GM23338 (cell line): ENCODE measurements around the gene CTNNA3. TPM values are rescaled to one million over a fixed set of nuclear protein-coding genes. Genes with fewer than 3 reads are reported as not detected.

Experiments
- ATAC-seq: fragments of 200-7000 bp; cut with Tn5 transposase; 3 replicates; pipeline ENCODE4 v1.9.1; 2020
- DNase-seq: peaks from one replicate; pipeline ENCODE4 v3.0.0-alpha.2; 2015; ENCODE audit warnings: low spot score
- H2AFZ ChIP-seq: fragments of 200-600 bp; sonication (generic); 2 replicates; pipeline ENCODE4 v1.8.0; 2016; ENCODE audit warnings: antibody characterized with exemption, mild to moderate bottlenecking, moderate library complexity
- H3F3A ChIP-seq: fragments of 200-600 bp; sonication (generic); replicated peaks from 2 replicates; pipeline ENCODE4 v1.8.0; 2017; ENCODE audit warnings: antibody characterized with exemption, mixed run types, low read depth
- H3K27ac ChIP-seq: fragments of 200-600 bp; sonication (generic); 2 replicates; pipeline ENCODE4 v1.6.1; 2016; ENCODE audit warnings: low read depth
- H3K27me3 ChIP-seq: fragments of 200-600 bp; sonication (generic); 2 replicates; pipeline ENCODE4 v1.8.0; 2016; ENCODE audit warnings: mild to moderate bottlenecking, mixed run types, moderate library complexity; ENCODE audit not compliant: insufficient read depth
- H3K36me3 ChIP-seq: fragments of 200-600 bp; sonication (generic); 2 replicates; pipeline ENCODE4 v1.8.0; 2016; ENCODE audit warnings: mild to moderate bottlenecking; ENCODE audit not compliant: insufficient read depth
- H3K4me1 ChIP-seq: fragments of 200-600 bp; sonication (generic); 2 replicates; pipeline ENCODE4 v1.8.0; 2016; ENCODE audit warnings: mild to moderate bottlenecking, moderate library complexity; ENCODE audit not compliant: insufficient read depth
- H3K4me2 ChIP-seq: fragments of 200-600 bp; sonication (generic); 2 replicates; pipeline ENCODE4 v1.7.1; 2017; ENCODE audit warnings: mixed run types
- H3K4me3 ChIP-seq: fragments of 200-600 bp; sonication (generic); 2 replicates; pipeline ENCODE4 v1.6.1; 2016; ENCODE audit warnings: mixed run types
- H3K79me2 ChIP-seq: fragments of 200-600 bp; sonication (generic); replicated peaks from 2 replicates; pipeline ENCODE4 v1.8.0; 2017; ENCODE audit warnings: mild to moderate bottlenecking; ENCODE audit not compliant: insufficient read depth
- H3K9me2 ChIP-seq: fragments of 200-600 bp; sonication (generic); 2 replicates; pipeline ENCODE4 v1.8.0; 2017; ENCODE audit not compliant: insufficient read depth
- H4K20me1 ChIP-seq: fragments of 200-600 bp; sonication (generic); replicated peaks from 2 replicates; pipeline ENCODE4 v1.8.0; 2017; ENCODE audit warnings: mild to moderate bottlenecking; ENCODE audit not compliant: insufficient read depth
- H3K27ac Mint-ChIP-seq: 2 replicates; pipeline ENCODE4 v1.8.0; 2020; ENCODE audit warnings: inconsistent platforms, mild to moderate bottlenecking, moderate library complexity, mixed read lengths
- H3K27me3 Mint-ChIP-seq: 3 replicates; pipeline ENCODE4 v1.8.0; 2022; ENCODE audit warnings: low read depth, mild to moderate bottlenecking, moderate library complexity, mixed read lengths, inconsistent platforms; ENCODE audit not compliant: insufficient read depth, poor library complexity
- H3K36me3 Mint-ChIP-seq: 3 replicates; pipeline ENCODE4 v1.8.0; 2021; ENCODE audit warnings: low read depth, mild to moderate bottlenecking, inconsistent platforms, moderate library complexity, mixed read lengths
- H3K4me1 Mint-ChIP-seq: 3 replicates; pipeline ENCODE4 v1.8.0; 2020; ENCODE audit warnings: mild to moderate bottlenecking, inconsistent platforms, mixed read lengths
- H3K4me3 Mint-ChIP-seq: 3 replicates; pipeline ENCODE4 v1.8.0; 2021; ENCODE audit warnings: moderate library complexity, mild to moderate bottlenecking, inconsistent platforms, mixed read lengths
- H3K9me3 Mint-ChIP-seq: 3 replicates; pipeline ENCODE4 v1.8.0; 2020; ENCODE audit warnings: moderate library complexity, mild to moderate bottlenecking, inconsistent platforms, mixed read lengths
- CREB1 ChIP-seq: fragments of 250-450 bp; sonication (Bioruptor Pico); IDR thresholded peaks from 2 replicates; pipeline ENCODE4 v1.5.0; 2020; ENCODE audit warnings: low read depth, mild to moderate bottlenecking, moderate library complexity
- CTCF ChIP-seq, 2 experiments: fragments of 200-600 bp in 1 of 2; sonication (generic) in 1 of 2; conservative IDR thresholded peaks; 2 replicates each; pipeline versions ENCODE4 v1.5.1 to v1.6.1; 2016 to 2017; ENCODE audit warnings: antibody characterized with exemption in 2 of 2, low read depth in 2 of 2, mild to moderate bottlenecking in 2 of 2, moderate library complexity in 1 of 2
- ETS1 ChIP-seq: IDR thresholded peaks from 2 replicates; pipeline ENCODE4 v1.6.1; 2016; ENCODE audit warnings: antibody characterized with exemption
- EZH2 ChIP-seq: fragments of 200-600 bp; sonication (generic); IDR thresholded peaks from one replicate; pipeline ENCODE4 v1.8.0; 2017; ENCODE audit warnings: antibody characterized with exemption, mild to moderate bottlenecking, low read depth; ENCODE audit not compliant: unreplicated experiment
- EZH2phosphoT487 ChIP-seq: fragments of 200-600 bp; sonication (generic); IDR thresholded peaks from one replicate; pipeline ENCODE4 v1.8.1; 2018; ENCODE audit warnings: antibody characterized with exemption; ENCODE audit not compliant: unreplicated experiment
- JUNB ChIP-seq: IDR thresholded peaks from one replicate; pipeline ENCODE4 v1.6.1; 2016; ENCODE audit warnings: antibody characterized with exemption; ENCODE audit not compliant: unreplicated experiment
- NANOG ChIP-seq: IDR thresholded peaks from 2 replicates; pipeline ENCODE4 v1.6.1; 2016; ENCODE audit warnings: antibody characterized with exemption, borderline replicate concordance
- POLR2AphosphoS5 ChIP-seq: IDR thresholded peaks from 2 replicates; pipeline ENCODE4 v1.6.1; 2016; ENCODE audit warnings: antibody characterized with exemption, low read depth
- STAT1 ChIP-seq: IDR thresholded peaks from one replicate; pipeline ENCODE4 v1.6.1; 2016; ENCODE audit warnings: antibody characterized with exemption; ENCODE audit not compliant: unreplicated experiment
- ZNF114 ChIP-seq: fragments of 250-450 bp; sonication (Bioruptor Pico); IDR thresholded peaks from 2 replicates; pipeline ENCODE4 v1.5.0; 2020; ENCODE audit warnings: mild to moderate bottlenecking, moderate library complexity
- ZNF331 ChIP-seq: fragments of 250-450 bp; sonication (Bioruptor Pico); IDR thresholded peaks from 2 replicates; pipeline ENCODE4 v1.5.0; 2020; ENCODE audit warnings: low read depth, mild to moderate bottlenecking, moderate library complexity
- polyA plus RNA-seq: library from polyadenylated mRNA; unstranded; fragments of >200 nt; fragmentation: Nextera tagmentation; extraction: Ambion mirVana; gene quantifications from 2 replicates; pipeline ENCODE4 v1.2.1, GENCODE V29; 2016
- total RNA-seq: library from RNA; depleted of rRNA; stranded (reverse); fragments of >200 nt; shearing (Covaris generic); gene quantifications from 2 replicates; pipeline ENCODE4 v1.2.3, GENCODE V29; 2014

The CTNNA3 gene
- total and polyA plus RNA-seq, 2 experiments from 2014 or later, result 0.71 to 3.3 TPM

- no peak for TF ChIP-seq STAT1
- TF ChIP-seq JUNB, result no peak
- TF ChIP-seq CTCF (conservative IDR thresholded peaks at IDR 0.05; ENCODE audit: low read depth in 2 of 2), result no peak
- TF ChIP-seq ETS1, result no peak
Measured at GRCh38 chr10:66025186-66025585, 1670.8 kb downstream of the CTNNA3 start (continued).

GRCh38 chr10:66021423-66021822 is 1674.6 kb downstream of the CTNNA3 start:
- H3K36me3 ChIP-seq, result no peaks in the 10 kb centered on the region
- H3K9me2 ChIP-seq, result no peaks in the 10 kb centered on the region
- no peaks in the 10 kb centered on the region for H3K36me3 Mint-ChIP-seq
- H3K79me2 ChIP-seq, result no peaks in the 10 kb centered on the region
- no peaks in the 10 kb centered on the region for H3K27me3 ChIP-seq
- no peak overlapping the region for H3K4me3 Mint-ChIP-seq
- no peaks in the 10 kb centered on the region for H3K27me3 Mint-ChIP-seq
- no peak for DNase-seq
- H4K20me1 ChIP-seq, result no peaks in the 10 kb centered on the region
- TF ChIP-seq ZNF114 (no peak), NANOG (no peak), EZH2phosphoT487 (no peak), EZH2 (no peak), CREB1 (no peak), JUNB (no peak), CTCF (conservative IDR thresholded peaks at IDR 0.05; ENCODE audit: low read depth in 2 of 2) (no peak), POLR2AphosphoS5 (no peak), ZNF331 (no peak)
- H3F3A ChIP-seq, result no peaks in the 10 kb centered on the region
- no peaks in the 10 kb centered on the region for H3K4me1 Mint-ChIP-seq
- no peak overlapping the region for H3K27ac ChIP-seq
- ATAC-seq, result no peak
- H3K9me3 Mint-ChIP-seq, result no peaks in the 10 kb centered on the region
- no peaks in the 10 kb centered on the region for H3K4me1 ChIP-seq
- no peak overlapping the region for H2AFZ ChIP-seq
- H3K4me2 ChIP-seq, result no peak overlapping the region
- no peak overlapping the region for H3K27ac Mint-ChIP-seq
- H3K4me3 ChIP-seq, result no peak overlapping the region
